HEK293 (cell line): Measurements from ENCODE around the gene TMEM244.

ENCODE experiments used
- CTCF ChIA-PET: fragments of 350-600 bp; formaldehyde crosslinking; extraction: SDS; loops from one replicate; lab custom pipeline; 2021; ENCODE audit warnings: antibody characterized with exemption; lab: Yijun Ruan, JAX
- POLR2A ChIA-PET: fragments of 300-600 bp; formaldehyde crosslinking; extraction: SDS; loops from one replicate; lab custom pipeline; 2020; ENCODE audit warnings: antibody characterized with exemption, inconsistent platforms; lab: Yijun Ruan, JAX
- H3K27ac ChIP-seq: fragments of 200-500 bp; sonication (Bioruptor generic); 2 replicates; pipeline ENCODE4 v1.5.1; 2014; ENCODE audit warnings: low read depth, low read length, control low read depth, inconsistent platforms; ENCODE audit errors: extremely low read depth
- H3K36me3 ChIP-seq, 2 experiments: fragments of 200-500 bp in 1 of 2; sonication (Bioruptor generic) in 1 of 2; 1 replicate in 1 of 2; 2 replicates in 1 of 2; pipeline ENCODE4 v1.5.1; 2014 to 2017; ENCODE audit warnings: inconsistent platforms in 2 of 2, low read length in 2 of 2; ENCODE audit not compliant: control insufficient read depth in 2 of 2, insufficient read depth in 1 of 2
- H3K4me1 ChIP-seq: fragments of 200-500 bp; sonication (Bioruptor generic); 2 replicates; pipeline ENCODE4 v1.5.1; 2014; ENCODE audit warnings: mild to moderate bottlenecking, low read length, inconsistent platforms; ENCODE audit not compliant: control insufficient read depth, insufficient read depth
- H3K4me3 ChIP-seq: 2 replicates; pipeline ENCODE4 v1.5.1; 2011; ENCODE audit warnings: low read depth, mild to moderate bottlenecking, control low read depth, low read length, moderate library complexity
- H3K9me3 ChIP-seq: fragments of 200-500 bp; sonication (Bioruptor generic); 2 replicates; pipeline ENCODE4 v1.5.1; 2014; ENCODE audit warnings: low read depth, low read length, inconsistent platforms; ENCODE audit not compliant: control insufficient read depth, insufficient read depth
- ELK4 ChIP-seq: IDR thresholded peaks from 2 replicates; pipeline ENCODE4 v1.6.1; 2011; ENCODE audit warnings: mild to moderate bottlenecking, low read depth, low read length, borderline replicate concordance
- KLF16 ChIP-seq: fragments of 450-650 bp; formaldehyde crosslinking; IDR thresholded peaks from 2 replicates; pipeline ENCODE4 v1.5.1; 2017; ENCODE audit warnings: missing biosample characterization, missing genetic modification characterization
- KLF9 ChIP-seq: fragments of 450-650 bp; formaldehyde crosslinking; IDR thresholded peaks from 2 replicates; pipeline ENCODE4 v1.5.1; 2016; ENCODE audit warnings: missing biosample characterization, missing genetic modification characterization, low read depth
- OVOL3 ChIP-seq: fragments of 450-650 bp; formaldehyde crosslinking; IDR thresholded peaks from 2 replicates; pipeline ENCODE4 v1.5.1; 2016; ENCODE audit warnings: missing biosample characterization, missing genetic modification characterization
- PATZ1 ChIP-seq: fragments of 450-650 bp; formaldehyde crosslinking; IDR thresholded peaks from 2 replicates; pipeline ENCODE4 v1.5.1; 2016; ENCODE audit warnings: missing biosample characterization, missing genetic modification characterization
- PRDM6 ChIP-seq: fragments of 450-650 bp; formaldehyde crosslinking; IDR thresholded peaks from 2 replicates; pipeline ENCODE4 v1.5.1; 2017; ENCODE audit warnings: missing biosample characterization, missing genetic modification characterization
- RBAK ChIP-seq: fragments of 450-650 bp; formaldehyde crosslinking; IDR thresholded peaks from 2 replicates; pipeline ENCODE4 v1.5.1; 2016; ENCODE audit warnings: missing biosample characterization, missing genetic modification characterization
- SCRT1 ChIP-seq: fragments of 450-650 bp; formaldehyde crosslinking; IDR thresholded peaks from 2 replicates; pipeline ENCODE4 v1.5.1; 2016; ENCODE audit warnings: missing biosample characterization, missing genetic modification characterization, borderline replicate concordance
- SP2 ChIP-seq: fragments of 450-650 bp; formaldehyde crosslinking; IDR thresholded peaks from 2 replicates; pipeline ENCODE4 v1.5.1; 2016; ENCODE audit warnings: missing biosample characterization, missing genetic modification characterization
- ZBTB7A ChIP-seq: fragments of 450-650 bp; formaldehyde crosslinking; IDR thresholded peaks from 2 replicates; pipeline ENCODE4 v1.5.1; 2016; ENCODE audit warnings: low read depth, missing biosample characterization, missing genetic modification characterization
- ZNF133 ChIP-seq: fragments of 450-650 bp; formaldehyde crosslinking; IDR thresholded peaks from 2 replicates; pipeline ENCODE4 v1.5.1; 2016; ENCODE audit warnings: missing biosample characterization, missing genetic modification characterization
- ZNF19 ChIP-seq: fragments of 450-650 bp; formaldehyde crosslinking; IDR thresholded peaks from 2 replicates; pipeline ENCODE4; 2016; ENCODE audit warnings: missing biosample characterization, missing genetic modification characterization, low read depth
- ZNF248 ChIP-seq: fragments of 450-650 bp; formaldehyde crosslinking; IDR thresholded peaks from 2 replicates; pipeline ENCODE4 v1.5.1; 2017; ENCODE audit warnings: missing biosample characterization, missing genetic modification characterization
- ZNF274 ChIP-seq, 2 experiments: fragments of 200-500 bp in 1 of 2; fragments of 450-650 bp in 1 of 2; sonication (Bioruptor generic) in 1 of 2; formaldehyde crosslinking in 1 of 2; IDR thresholded peaks; 2 replicates each; pipeline versions ENCODE4 v1.5.1 to v1.6.1; 2014 to 2016; ENCODE audit warnings: borderline replicate concordance in 1 of 2, inconsistent platforms in 1 of 2, low read length in 1 of 2, missing biosample characterization in 1 of 2, missing genetic modification characterization in 1 of 2
- ZNF280D ChIP-seq: fragments of 450-650 bp; formaldehyde crosslinking; IDR thresholded peaks from 2 replicates; pipeline ENCODE4 v1.5.1; 2016; ENCODE audit warnings: missing biosample characterization, missing genetic modification characterization
- ZNF404 ChIP-seq: fragments of 450-650 bp; formaldehyde crosslinking; IDR thresholded peaks from 2 replicates; pipeline ENCODE4 v1.5.1; 2017; ENCODE audit warnings: missing biosample characterization, missing genetic modification characterization
- ZNF510 ChIP-seq: fragments of 450-650 bp; formaldehyde crosslinking; IDR thresholded peaks from 2 replicates; pipeline ENCODE4 v1.5.1; 2018; ENCODE audit warnings: mild to moderate bottlenecking, missing genetic modification characterization, missing biosample characterization; ENCODE audit not compliant: insufficient replicate concordance
- ZNF529 ChIP-seq: fragments of 450-650 bp; formaldehyde crosslinking; IDR thresholded peaks from 2 replicates; pipeline ENCODE4 v1.5.1; 2017; ENCODE audit warnings: missing genetic modification characterization, missing biosample characterization; ENCODE audit not compliant: insufficient replicate concordance
- ZNF544 ChIP-seq: fragments of 450-650 bp; formaldehyde crosslinking; IDR thresholded peaks from 2 replicates; pipeline ENCODE4 v1.5.0; 2017; ENCODE audit warnings: missing biosample characterization, missing genetic modification characterization
- ZNF791 ChIP-seq: fragments of 450-650 bp; formaldehyde crosslinking; IDR thresholded peaks from 2 replicates; pipeline ENCODE4 v1.5.1; 2016; ENCODE audit warnings: missing biosample characterization, missing genetic modification characterization
- ZSCAN30 ChIP-seq: fragments of 450-650 bp; IDR thresholded peaks from 2 replicates; pipeline ENCODE4 v1.5.1; 2018; ENCODE audit warnings: missing biosample characterization, mild to moderate bottlenecking, missing genetic modification characterization, moderate library complexity
- ZSCAN4 ChIP-seq: fragments of 450-650 bp; formaldehyde crosslinking; IDR thresholded peaks from 2 replicates; pipeline ENCODE4 v1.5.1; 2017; ENCODE audit warnings: missing biosample characterization, missing genetic modification characterization

Gene TMEM244

GRCh38 chr6:129832299-129832698 is 28.8 kb downstream of the TMEM244 start (continued):
- TF ChIP-seq RBAK (no peak), KLF16 (tag by site-specific recombination) (no peak), ZNF19 (tag by site-specific recombination) (no peak), PRDM6 (tag by site-specific recombination) (no peak), ZNF274 (IDR thresholded peaks at IDR 0.05; ENCODE audit: low read length) (no peak), ZNF274 (tag by site-specific recombination; IDR thresholded peaks at IDR 0.05; ENCODE audit: borderline replicate concordance) (no peak), ZNF544 (no peak), ZBTB7A (no peak), ZNF248 (tag by site-specific recombination) (no peak), ZNF510 (tag by site-specific recombination) (no peak)
- TF ChIP-seq, all 188 proteins: peak for 0

- ChIA-PET POLR2A (no interaction called here), CTCF (interaction anchor here (1.5 kb wide), 1 partner anchor 53 kb away, joined by 6 read pairs; no protein-coding TSS in a partner anchor)
- no peaks in the 10 kb centered on the region for H3K4me1 ChIP-seq
- H3K4me3 ChIP-seq = no peak overlapping the region
- H3K27ac ChIP-seq = no peak overlapping the region
- TF ChIP-seq SP2 (tag by site-specific recombination) (no peak), ZSCAN4 (tag by site-specific recombination) (no peak), ZNF791 (tag by site-specific recombination) (no peak), ZNF280D (tag by site-specific recombination) (no peak), PRDM6 (tag by site-specific recombination) (no peak)
- no peaks in the 10 kb centered on the region for H3K36me3 ChIP-seq
- H3K9me3 ChIP-seq = no peaks in the 10 kb centered on the region
Measured at GRCh38 chr6:129828229-129828628, 32.9 kb downstream of the TMEM244 start.

GRCh38 chr6:129818251-129818650 is 42.9 kb downstream of the TMEM244 start:
- Histone ChIP-seq H3K27ac (no peak overlapping the region), H3K4me1 (no peaks in the 10 kb centered on the region), H3K9me3 (no peaks in the 10 kb centered on the region), H3K4me3 (no peak overlapping the region), H3K36me3 (no peaks in the 10 kb centered on the region)
- CTCF ChIA-PET = no interaction called here
- POLR2A ChIA-PET = no interaction called here
- TF ChIP-seq ZSCAN30 (tag by site-specific recombination) (no peak), ZNF404 (tag by site-specific recombination) (no peak), ZNF133 (tag by site-specific recombination) (no peak), SCRT1 (tag by site-specific recombination) (no peak), ZNF529 (tag by site-specific recombination) (no peak), OVOL3 (tag by site-specific recombination) (no peak), ZBTB7A (no peak), ELK4 (no peak), KLF9 (tag by site-specific recombination) (no peak), PATZ1 (tag by site-specific recombination) (no peak)
